BLaER1 treated with 17β-estradiol and CSF1 and Interleukin-3, amounts not matched to agents 10 nM and 100 nM (cell line): ENCODE measurements around the gene F2RL3.

Source experiments
- H3K27ac ChIP-seq, 11 experiments: shearing (Covaris generic); formaldehyde crosslinking; 2 replicates each; pipeline ENCODE4 v1.8.1; 2022
- H3K27me3 ChIP-seq, 11 experiments: shearing (Covaris generic); formaldehyde crosslinking; 2 replicates each; pipeline ENCODE4 v1.8.1; 2022
- H3K36me3 ChIP-seq, 11 experiments: shearing (Covaris generic); formaldehyde crosslinking; 2 replicates each; pipeline ENCODE4 v1.8.1; 2022
- H3K4me1 ChIP-seq, 10 experiments: shearing (Covaris generic); formaldehyde crosslinking; 2 replicates each; pipeline ENCODE4 v1.8.1; 2022
- H3K4me2 ChIP-seq, 11 experiments: shearing (Covaris generic); formaldehyde crosslinking; 2 replicates each; pipeline ENCODE4 v1.8.1; 2022
- H3K4me3 ChIP-seq, 10 experiments: shearing (Covaris generic); formaldehyde crosslinking; 2 replicates each; pipeline ENCODE4 v1.8.1; 2022
- H3K9ac ChIP-seq, 11 experiments: shearing (Covaris generic); formaldehyde crosslinking; 2 replicates each; pipeline ENCODE4 v1.8.1; 2022
- H3K9me3 ChIP-seq, 11 experiments: shearing (Covaris generic); formaldehyde crosslinking; replicated peaks in 1 of 11; 2 replicates each; pipeline ENCODE4 v1.8.1; 2022
- H4K20me1 ChIP-seq, 11 experiments: shearing (Covaris generic); formaldehyde crosslinking; 2 replicates each; pipeline ENCODE4 v1.8.1; 2022
- Cebpa-rat ChIP-seq, 11 experiments: shearing (Covaris generic); IDR thresholded peaks; 2 replicates each; pipeline ENCODE4 v1.8.1; 2022

F2RL3 gene

GRCh38 chr19:16888629-16889365, at the start of gene F2RL3:
Gene F2RL3 (plus strand): TSS chr19:16888999. CDS start chr19:16889190, 191 bp downstream.
- Histone ChIP-seq H4K20me1 (peaks cover 0 to 4% (median 0%) of the 10 kb centered on the region in 11 experiments; a peak in 1 of 22 replicates), H3K4me2 (peak within 1 kb of the TSS; percentile 95 to 100 (median 99)), H3K9ac (peak within 1 kb of the TSS; percentile 56 to 91 (median 83); a peak in 21 of 22 replicates), H3K4me1 (peaks cover 73 to 96% (median 88%) of the 10 kb centered on the region in 10 experiments), H3K27ac (peak within 1 kb of the TSS in 10 of 11 experiments; percentile 59 to 96 (median 90); a peak in 21 of 22 replicates), H3K4me3 (peak within 1 kb of the TSS; percentile 36 to 72 (median 66)), H3K27me3 (no peaks in the 10 kb centered on the region), H3K9me3 (peaks cover under 1 to 7% (median 5%) of the 10 kb centered on the region in 11 experiments; a peak in 19 of 22 replicates), H3K36me3 (peaks cover 0 to 9% (median 0%) of the 10 kb centered on the region in 11 experiments; a peak in 2 of 22 replicates)
- no peak for TF ChIP-seq Cebpa-rat (IDR thresholded peaks at IDR 0.05)

GRCh38 chr19:16841391-16841926, 47.3 kb upstream of the F2RL3 start:
- Histone ChIP-seq H3K9me3 (no peaks in the 10 kb centered on the region), H3K36me3 (peaks cover 94 to 100% (median 100%) of the 10 kb centered on the region in 11 experiments), H3K4me1 (peaks cover 6 to 25% (median 15%) of the 10 kb centered on the region in 10 experiments), H4K20me1 (peaks cover 23 to 95% (median 73%) of the 10 kb centered on the region in 11 experiments; a peak in 19 of 22 replicates), H3K4me2 (no peak overlapping the region), H3K4me3 (no peak overlapping the region), H3K27ac (no peak overlapping the region), H3K27me3 (no peaks in the 10 kb centered on the region), H3K9ac (no peak overlapping the region)
- no peak for TF ChIP-seq Cebpa-rat (IDR thresholded peaks at IDR 0.05)

- peaks cover 96 to 100% (median 100%) of the 10 kb centered on the region in 11 experiments for H3K36me3 ChIP-seq
Measured at GRCh38 chr19:16846901-16847300, 41.9 kb upstream of the F2RL3 start.

GRCh38 chr19:16847430-16847829, 41.4 kb upstream of the F2RL3 start:
- no peak for TF ChIP-seq Cebpa-rat (IDR thresholded peaks at IDR 0.05)

More at GRCh38 chr19:16846901-16847300, 41.9 kb upstream of the F2RL3 start:
- Histone ChIP-seq H3K4me3 (no peak overlapping the region), H3K9ac (peak overlapping the region in 2 of 11 experiments; percentile 4 to 27; a peak in 1 of 22 replicates), H3K4me1 (peaks cover 0 to 22% (median 10%) of the 10 kb centered on the region in 10 experiments; a peak in 12 of 20 replicates), H3K27me3 (no peaks in the 10 kb centered on the region), H4K20me1 (peaks cover 7 to 88% (median 64%) of the 10 kb centered on the region in 11 experiments; a peak in 19 of 22 replicates), H3K27ac (no peak overlapping the region), H3K9me3 (no peaks in the 10 kb centered on the region), H3K4me2 (peak overlapping the region in 3 of 11 experiments; percentile 26 to 79 (median 69); a peak in 5 of 22 replicates)
- no peak for TF ChIP-seq Cebpa-rat (IDR thresholded peaks at IDR 0.05)

GRCh38 chr19:16849168-16849567, 39.6 kb upstream of the F2RL3 start:
- Histone ChIP-seq H3K4me2 (no peak overlapping the region), H3K36me3 (peaks cover 96 to 100% (median 100%) of the 10 kb centered on the region in 11 experiments), H4K20me1 (peaks cover 6 to 89% (median 59%) of the 10 kb centered on the region in 11 experiments; a peak in 20 of 22 replicates), H3K27ac (no peak overlapping the region), H3K9ac (no peak overlapping the region), H3K27me3 (no peaks in the 10 kb centered on the region), H3K4me1 (peaks cover 0 to 22% (median 9%) of the 10 kb centered on the region in 10 experiments; a peak in 12 of 20 replicates), H3K4me3 (no peak overlapping the region), H3K9me3 (no peaks in the 10 kb centered on the region)
- no peak for TF ChIP-seq Cebpa-rat (IDR thresholded peaks at IDR 0.05)

More at GRCh38 chr19:16847430-16847829, 41.4 kb upstream of the F2RL3 start:
- no peak overlapping the region for H3K4me3 ChIP-seq
- peak overlapping the region in 3 of 11 experiments; percentile 26 to 79 (median 69); a peak in 5 of 22 replicates for H3K4me2 ChIP-seq
- H3K9ac ChIP-seq, result peak overlapping the region in 2 of 11 experiments; percentile 4 to 27; a peak in 1 of 22 replicates
- peaks cover 7 to 89% (median 63%) of the 10 kb centered on the region in 11 experiments; a peak in 19 of 22 replicates for H4K20me1 ChIP-seq
- H3K27me3 ChIP-seq, result no peaks in the 10 kb centered on the region
- H3K9me3 ChIP-seq, result no peaks in the 10 kb centered on the region
- H3K36me3 ChIP-seq, result peaks cover 96 to 100% (median 100%) of the 10 kb centered on the region in 11 experiments
- peaks cover 0 to 22% (median 10%) of the 10 kb centered on the region in 10 experiments; a peak in 12 of 20 replicates for H3K4me1 ChIP-seq
- H3K27ac ChIP-seq, result no peak overlapping the region

- peaks cover 0 to 86% (median 55%) of the 10 kb centered on the region in 11 experiments; a peak in 19 of 22 replicates for H4K20me1 ChIP-seq
- H3K4me2 ChIP-seq, result no peak overlapping the region
- no peak overlapping the region for H3K27ac ChIP-seq
- H3K9ac ChIP-seq, result no peak overlapping the region
- no peak overlapping the region for H3K4me3 ChIP-seq
- H3K36me3 ChIP-seq, result peaks cover 96 to 100% (median 100%) of the 10 kb centered on the region in 11 experiments
- no peaks in the 10 kb centered on the region for H3K9me3 ChIP-seq
- TF ChIP-seq Cebpa-rat (IDR thresholded peaks at IDR 0.05), result no peak
- H3K27me3 ChIP-seq, result no peaks in the 10 kb centered on the region
- peaks cover 0 to 22% (median 0%) of the 10 kb centered on the region in 10 experiments; a peak in 7 of 20 replicates for H3K4me1 ChIP-seq
Measured at GRCh38 chr19:16850133-16850532, 38.7 kb upstream of the F2RL3 start.

- H3K4me2 ChIP-seq, result no peak overlapping the region
- peaks cover 0 to 78% (median 44%) of the 10 kb centered on the region in 11 experiments; a peak in 19 of 22 replicates for H4K20me1 ChIP-seq
- H3K4me3 ChIP-seq, result no peak overlapping the region
- H3K9ac ChIP-seq, result no peak overlapping the region
- no peaks in the 10 kb centered on the region for H3K27me3 ChIP-seq
- H3K27ac ChIP-seq, result no peak overlapping the region
- no peaks in the 10 kb centered on the region for H3K9me3 ChIP-seq
- H3K36me3 ChIP-seq, result peaks cover 96 to 100% (median 100%) of the 10 kb centered on the region in 11 experiments
- TF ChIP-seq Cebpa-rat (IDR thresholded peaks at IDR 0.05), result no peak
- H3K4me1 ChIP-seq, result peaks cover 0 to 22% (median 0%) of the 10 kb centered on the region in 10 experiments; a peak in 7 of 20 replicates
Measured at GRCh38 chr19:16851031-16851712, 37.6 kb upstream of the F2RL3 start.

GRCh38 chr19:16853066-16853465, 35.7 kb upstream of the F2RL3 start:
- peaks cover 90 to 100% (median 96%) of the 10 kb centered on the region in 11 experiments for H3K36me3 ChIP-seq
- no peak for TF ChIP-seq Cebpa-rat (IDR thresholded peaks at IDR 0.05)
- peaks cover 0 to 6% (median 0%) of the 10 kb centered on the region in 10 experiments; a peak in 6 of 20 replicates for H3K4me1 ChIP-seq

More at GRCh38 chr19:16853066-16853465, 35.7 kb upstream of the F2RL3 start:
- H3K9me3 ChIP-seq, result no peaks in the 10 kb centered on the region
- no peak overlapping the region for H3K9ac ChIP-seq
- peaks cover 0 to 65% (median 34%) of the 10 kb centered on the region in 11 experiments; a peak in 19 of 22 replicates for H4K20me1 ChIP-seq
- no peak overlapping the region for H3K4me3 ChIP-seq
- no peaks in the 10 kb centered on the region for H3K27me3 ChIP-seq
- H3K4me2 ChIP-seq, result no peak overlapping the region
- no peak overlapping the region for H3K27ac ChIP-seq
